Mesenchymal stem cell (in vitro differentiated cells and primary cell): ENCODE data around the gene CDC42BPB.

Experiments
- DNase-seq: peaks from one replicate; pipeline ENCODE4 v3.0.0-alpha.2; 2013
- H2AFZ ChIP-seq: one replicate; pipeline ENCODE4 v1.6.1; 2013; ENCODE audit warnings: low read depth, mild to moderate bottlenecking, control low read depth, inconsistent platforms, low read length, moderate library complexity
- H2AK5ac ChIP-seq: 2 replicates; pipeline ENCODE4 v1.6.1; 2013; ENCODE audit warnings: low read length, moderate library complexity, mild to moderate bottlenecking, inconsistent platforms; ENCODE audit not compliant: severe bottlenecking
- H2BK120ac ChIP-seq: one replicate; pipeline ENCODE4 v1.6.1; 2013; ENCODE audit warnings: low read depth, mild to moderate bottlenecking, inconsistent platforms, low read length, moderate library complexity
- H2BK12ac ChIP-seq, 2 experiments: one replicate each; pipeline ENCODE4 v1.6.1; 2013; ENCODE audit warnings: inconsistent platforms in 2 of 2, low read length in 2 of 2, mild to moderate bottlenecking in 2 of 2, moderate library complexity in 2 of 2, control low read depth in 1 of 2
- H2BK15ac ChIP-seq: one replicate; pipeline ENCODE4 v1.6.1; 2013; ENCODE audit warnings: mild to moderate bottlenecking, low read depth, inconsistent platforms; ENCODE audit not compliant: poor library complexity, severe bottlenecking
- H2BK5ac ChIP-seq: 2 replicates; pipeline ENCODE4 v1.6.1; 2013; ENCODE audit warnings: low read depth, mild to moderate bottlenecking, low read length, control low read depth, inconsistent platforms; ENCODE audit not compliant: poor library complexity, severe bottlenecking
- H3K14ac ChIP-seq, 2 experiments: one replicate each; pipeline ENCODE4 v1.6.1; 2013; ENCODE audit warnings: inconsistent platforms in 2 of 2, low read length in 2 of 2, control low read depth in 1 of 2, mild to moderate bottlenecking in 1 of 2, moderate library complexity in 1 of 2
- H3K18ac ChIP-seq, 2 experiments: one replicate each; pipeline ENCODE4 v1.6.1; 2013; ENCODE audit warnings: inconsistent platforms in 2 of 2, low read length in 2 of 2, control low read depth in 1 of 2, low read depth in 1 of 2, mild to moderate bottlenecking in 1 of 2
- H3K23ac ChIP-seq, 2 experiments: one replicate each; pipeline ENCODE4 v1.6.1; 2013; ENCODE audit warnings: inconsistent platforms in 2 of 2, low read length in 2 of 2, mild to moderate bottlenecking in 2 of 2, moderate library complexity in 2 of 2, control low read depth in 1 of 2
- H3K27ac ChIP-seq: 2 replicates; pipeline ENCODE4 v1.5.1; 2013; ENCODE audit warnings: mild to moderate bottlenecking, moderate library complexity, low read length, control low read depth, inconsistent platforms; ENCODE audit not compliant: poor library complexity, severe bottlenecking
- H3K27me3 ChIP-seq, 2 experiments: 2 replicates each; pipeline versions ENCODE4 v1.6.1 to v1.7.0; 2013; ENCODE audit warnings: low read length in 2 of 2, mild to moderate bottlenecking in 2 of 2, moderate library complexity in 2 of 2, control low read depth in 1 of 2, inconsistent platforms in 1 of 2; ENCODE audit not compliant: control insufficient read depth in 1 of 2, insufficient read depth in 1 of 2
- H3K36me3 ChIP-seq, 2 experiments: 2 replicates each; pipeline versions ENCODE4 v1.6.1 to v1.7.0; 2013; ENCODE audit warnings: low read length in 2 of 2, control low read depth in 1 of 2, inconsistent platforms in 1 of 2, low read depth in 1 of 2, mild to moderate bottlenecking in 1 of 2; ENCODE audit not compliant: insufficient read depth in 2 of 2, control insufficient read depth in 1 of 2
- H3K4ac ChIP-seq, 2 experiments: one replicate each; pipeline ENCODE4 v1.6.1; 2013; ENCODE audit warnings: inconsistent platforms in 2 of 2, low read length in 2 of 2, mild to moderate bottlenecking in 2 of 2, moderate library complexity in 2 of 2, control low read depth in 1 of 2, low read depth in 1 of 2
- H3K4me1 ChIP-seq: 2 replicates; pipeline ENCODE4 v1.6.1; 2013; ENCODE audit warnings: low read depth, low read length, control low read depth; ENCODE audit not compliant: control insufficient read depth, insufficient read depth
- H3K4me2 ChIP-seq: 2 replicates; pipeline ENCODE4 v1.6.1; 2013; ENCODE audit warnings: low read length, mild to moderate bottlenecking, inconsistent platforms; ENCODE audit not compliant: poor library complexity, severe bottlenecking
- H3K4me3 ChIP-seq, 2 experiments: 2 replicates each; pipeline versions ENCODE4 v1.5.1 to v1.7.0; 2013; ENCODE audit warnings: low read length in 2 of 2, mild to moderate bottlenecking in 2 of 2, control low read depth in 1 of 2, low read depth in 1 of 2; ENCODE audit not compliant: insufficient read depth in 1 of 2
- H3K79me1 ChIP-seq: replicated peaks from 2 replicates; pipeline ENCODE4 v1.6.1; 2013; ENCODE audit warnings: mild to moderate bottlenecking, control low read depth, low read length, inconsistent platforms; ENCODE audit not compliant: poor library complexity, severe bottlenecking
- H3K9ac ChIP-seq: 2 replicates; pipeline ENCODE4 v1.7.0; 2013; ENCODE audit warnings: mild to moderate bottlenecking, low read length, moderate library complexity
- H3K9me3 ChIP-seq: 2 replicates; pipeline ENCODE4 v1.7.0; 2013; ENCODE audit warnings: mild to moderate bottlenecking, low read length; ENCODE audit not compliant: control insufficient read depth
- H4K8ac ChIP-seq: one replicate; pipeline ENCODE4 v1.6.1; 2013; ENCODE audit warnings: inconsistent platforms, mild to moderate bottlenecking, low read length, moderate library complexity
- H4K91ac ChIP-seq: one replicate; pipeline ENCODE4 v1.6.1; 2013; ENCODE audit warnings: mild to moderate bottlenecking, low read length, inconsistent platforms
- WGBS: methylation state at CpG from one replicate; pipeline ENCODE4 v1.1.7; 2013; ENCODE audit warnings: mixed read lengths; 5-methylcytosine and 5-hydroxymethylcytosine counted together

Gene CDC42BPB

DNA sequence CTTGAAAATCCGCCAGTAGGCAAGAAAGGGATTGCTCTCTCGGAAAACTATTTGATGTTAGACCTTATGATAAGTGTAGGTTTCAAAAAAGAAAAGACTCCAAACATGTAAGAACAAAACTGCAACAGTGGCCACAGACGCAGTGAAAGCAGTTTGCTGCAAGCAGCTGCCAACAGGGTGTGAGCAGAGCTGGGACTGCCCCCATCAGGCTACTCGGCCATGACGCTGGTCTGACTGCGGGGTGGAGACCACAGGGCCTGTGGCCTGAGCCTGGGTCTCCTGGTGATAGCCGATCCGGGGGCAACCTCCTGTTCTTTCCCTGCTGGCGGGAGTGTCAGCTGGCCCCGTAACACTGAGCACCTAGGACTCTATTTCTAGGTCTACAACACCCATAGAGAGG is 71.7 kb downstream of the CDC42BPB start:
- Histone ChIP-seq H3K4me3 (no peak overlapping the region), H3K9me3 (peaks cover 16% of the 10 kb centered on the region), H4K8ac (no peak overlapping the region), H3K36me3 (peaks cover 72 to 92% of the 10 kb centered on the region in 2 experiments), H2BK5ac (no peak overlapping the region), H2AK5ac (no peak overlapping the region), H2AFZ (no peak overlapping the region), H3K23ac (no peak overlapping the region), H4K91ac (no peak overlapping the region), H3K27ac (no peak overlapping the region), H3K4ac (no peak overlapping the region), H3K18ac (no peak overlapping the region), H2BK120ac (no peak overlapping the region), H2BK12ac (no peak overlapping the region), H2BK15ac (no peak overlapping the region), H3K27me3 (no peaks in the 10 kb centered on the region), H3K4me1 (peaks cover 9% of the 10 kb centered on the region), H3K14ac (no peak overlapping the region), H3K79me1 (peaks cover 57% of the 10 kb centered on the region), H3K9ac (no peak overlapping the region), H3K4me2 (no peak overlapping the region)
- WGBS: 91% methylated on average over 10 of the region's 10 CpGs
- DNase-seq: no peak

DNA sequence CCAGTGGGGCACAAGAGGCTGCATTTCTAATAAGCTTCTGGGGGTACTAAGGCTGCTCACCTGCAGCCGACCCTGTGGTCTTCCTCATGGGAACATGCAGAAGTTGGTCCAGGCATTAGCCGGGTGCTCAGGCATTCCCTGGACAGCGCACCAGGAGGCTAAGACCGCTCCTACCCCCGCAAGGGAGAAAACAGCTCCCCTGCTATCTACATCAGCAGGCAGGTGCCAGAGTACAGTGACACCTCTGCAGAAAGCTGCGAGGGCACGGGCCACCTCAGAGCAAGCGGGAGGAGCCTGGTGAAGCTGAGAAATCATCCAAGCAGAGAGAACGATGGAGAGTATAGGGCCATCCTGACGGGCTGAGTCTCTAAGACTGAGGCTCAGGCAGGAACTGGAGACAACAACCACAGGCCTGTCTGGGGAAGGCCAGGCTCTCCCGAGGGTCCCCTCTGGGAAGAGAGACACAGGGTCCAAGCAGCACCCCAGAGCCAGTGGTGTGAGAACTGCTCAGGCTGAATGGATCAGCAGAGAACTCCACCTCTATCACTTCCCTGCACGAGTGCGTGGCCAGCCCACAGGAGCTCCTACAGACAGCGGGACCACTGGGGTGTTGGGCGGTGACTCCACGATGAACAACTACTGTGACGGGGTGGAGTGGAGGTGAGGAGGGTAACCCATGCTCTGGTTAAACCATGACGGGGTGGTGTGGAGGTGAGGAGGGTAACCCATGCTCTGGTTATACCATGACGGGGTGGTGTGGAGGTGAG is 72.8 kb downstream of the CDC42BPB start:
- 98% methylated on average over 19 of the region's 19 CpGs for WGBS
- Histone ChIP-seq H2BK5ac (no peak overlapping the region), H4K91ac (no peak overlapping the region), H3K36me3 (peaks cover 68 to 91% of the 10 kb centered on the region in 2 experiments), H2BK12ac (no peak overlapping the region), H2AFZ (no peak overlapping the region), H3K27ac (no peak overlapping the region), H3K23ac (no peak overlapping the region), H3K14ac (no peak overlapping the region), H3K79me1 (peaks cover 55% of the 10 kb centered on the region), H3K4me2 (no peak overlapping the region), H3K4me3 (no peak overlapping the region), H2BK120ac (no peak overlapping the region), H3K18ac (no peak overlapping the region), H3K9ac (no peak overlapping the region), H2AK5ac (no peak overlapping the region), H3K27me3 (no peaks in the 10 kb centered on the region), H3K9me3 (peaks cover 16% of the 10 kb centered on the region), H3K4ac (no peak overlapping the region), H3K4me1 (peaks cover 9% of the 10 kb centered on the region), H2BK15ac (no peak overlapping the region), H4K8ac (no peak overlapping the region)
- no peak for DNase-seq

DNA sequence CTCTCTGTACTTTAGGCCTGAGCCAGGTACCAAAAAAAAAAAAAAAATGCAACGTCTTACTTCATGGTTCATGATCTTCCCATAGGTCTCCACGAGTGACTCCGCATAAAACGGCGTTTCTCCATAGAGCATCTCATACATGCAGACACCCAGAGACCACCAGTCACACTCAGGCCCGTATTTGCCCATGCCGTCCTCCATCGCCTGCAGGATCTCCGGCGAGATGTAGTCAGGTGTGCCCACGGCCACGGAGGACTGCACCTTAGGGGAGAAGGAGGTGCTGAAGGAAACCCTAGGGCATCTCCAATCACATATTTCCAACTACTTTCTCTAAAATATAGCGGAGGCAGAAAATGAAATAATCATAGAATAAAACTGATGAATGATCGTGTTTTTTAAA is 73.9 kb downstream of the CDC42BPB start:
- H2BK5ac ChIP-seq: no peak overlapping the region
- H2BK15ac ChIP-seq: no peak overlapping the region
- H3K79me1 ChIP-seq: peaks cover 52% of the 10 kb centered on the region
- no peak overlapping the region for H2BK120ac ChIP-seq
- H3K14ac ChIP-seq: no peak overlapping the region
- no peak overlapping the region for H3K9ac ChIP-seq
- H3K36me3 ChIP-seq: peaks cover 75 to 91% of the 10 kb centered on the region in 2 experiments
- no peak overlapping the region for H3K18ac ChIP-seq
- DNase-seq: no peak
- H3K4me3 ChIP-seq: no peak overlapping the region
- H3K9me3 ChIP-seq: peaks cover 9% of the 10 kb centered on the region
- no peak overlapping the region for H3K4me2 ChIP-seq
- H3K4me1 ChIP-seq: peaks cover 9% of the 10 kb centered on the region
- H3K27ac ChIP-seq: no peak overlapping the region
- H2AFZ ChIP-seq: no peak overlapping the region
- over 99% methylated on average over 7 of the region's 14 CpGs for WGBS
- H3K27me3 ChIP-seq: no peaks in the 10 kb centered on the region
- H4K8ac ChIP-seq: no peak overlapping the region
- no peak overlapping the region for H3K23ac ChIP-seq
- no peak overlapping the region for H2BK12ac ChIP-seq
- H2AK5ac ChIP-seq: no peak overlapping the region
- H3K4ac ChIP-seq: no peak overlapping the region
- H4K91ac ChIP-seq: no peak overlapping the region

DNA sequence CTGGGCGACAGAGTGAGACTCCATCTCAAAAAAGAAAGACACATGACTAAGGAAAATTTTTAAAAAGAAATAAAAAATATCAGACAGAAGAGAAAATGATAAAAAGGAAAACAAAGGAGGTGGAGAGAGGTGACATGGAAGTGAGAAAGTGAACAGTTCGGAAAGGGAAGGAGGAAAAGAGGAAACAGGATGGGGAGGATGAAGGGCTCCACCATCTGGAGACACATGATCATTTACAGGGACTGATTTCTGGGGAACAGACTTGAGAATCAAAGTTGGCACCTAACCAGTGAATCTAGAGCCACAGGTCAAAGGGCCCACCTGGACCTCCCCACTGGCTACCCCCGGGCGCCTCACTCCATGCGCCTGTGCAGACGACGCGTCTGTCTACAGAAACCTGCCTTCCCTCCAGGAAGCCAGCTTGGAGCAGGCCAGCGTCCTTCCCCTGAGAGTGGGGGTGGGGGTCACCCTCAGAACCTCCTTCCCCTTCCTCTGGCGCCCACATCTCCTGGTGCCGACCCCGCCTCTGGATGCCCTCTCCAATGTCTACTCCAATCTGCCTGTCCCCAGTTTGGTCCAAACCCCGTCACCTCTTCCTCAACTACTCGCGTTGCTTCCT is 74.4 kb downstream of the CDC42BPB start:
- peaks cover 80 to 91% of the 10 kb centered on the region in 2 experiments for H3K36me3 ChIP-seq
- DNase-seq: no peak
- H3K9me3 ChIP-seq: peaks cover 4% of the 10 kb centered on the region

More for the DNA sequence above, 74.4 kb downstream of the CDC42BPB start:
- Histone ChIP-seq H3K27ac (no peak overlapping the region), H4K91ac (no peak overlapping the region), H2BK15ac (no peak overlapping the region), H3K4me2 (no peak overlapping the region), H2AK5ac (no peak overlapping the region), H2BK5ac (no peak overlapping the region), H2AFZ (no peak overlapping the region), H3K9ac (no peak overlapping the region), H3K18ac (no peak overlapping the region), H3K79me1 (peaks cover 54% of the 10 kb centered on the region), H2BK12ac (no peak overlapping the region), H3K27me3 (no peaks in the 10 kb centered on the region), H3K14ac (no peak overlapping the region), H3K4me3 (peak overlapping the region in 1 of 2 experiments; percentile 6), H3K4ac (no peak overlapping the region), H4K8ac (no peak overlapping the region), H3K23ac (no peak overlapping the region), H3K4me1 (peaks cover 9% of the 10 kb centered on the region), H2BK120ac (no peak overlapping the region)
- WGBS: 95% methylated on average over 15 of the region's 15 CpGs
